ENCODE results near the gene PCSK5.

Gene PCSK5

GRCh38 chr9:76180541-76180940 lies 290.1 kb downstream of the PCSK5 start:
- no peak for DNase-seq (ENCODE audit: low spot score)
- TF ChIP-seq CTCF (IDR thresholded peaks at IDR 0.05; ENCODE audit: extremely low read depth, missing control alignments) = no peak

DNA sequence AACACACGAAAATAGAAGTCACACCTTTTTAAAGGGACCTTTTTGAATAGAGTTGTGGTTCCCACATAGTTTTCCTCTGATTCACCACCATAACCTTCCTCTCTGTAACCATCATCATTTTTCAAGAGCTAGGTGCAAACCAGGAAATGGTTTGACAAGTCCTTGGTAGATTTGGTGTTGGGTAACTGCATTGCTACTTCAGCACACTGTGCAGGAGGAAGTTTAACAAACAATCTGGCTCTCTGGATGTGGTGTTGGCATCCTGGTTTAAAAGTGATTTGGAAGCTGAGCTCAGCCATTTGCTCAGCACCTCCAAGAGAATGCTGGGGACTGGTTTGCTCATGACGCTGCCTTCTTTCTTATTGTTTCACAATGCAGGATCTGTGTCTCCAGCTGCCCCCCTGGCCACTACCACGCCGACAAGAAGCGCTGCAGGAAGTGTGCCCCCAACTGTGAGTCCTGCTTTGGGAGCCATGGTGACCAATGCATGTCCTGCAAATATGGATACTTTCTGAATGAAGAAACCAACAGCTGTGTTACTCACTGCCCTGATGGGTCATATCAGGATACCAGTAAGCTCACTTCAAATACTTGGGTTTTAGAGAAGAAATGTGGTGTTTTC lies 290.7 kb downstream of the PCSK5 start:
- no peak for TF ChIP-seq CTCF (IDR thresholded peaks at IDR 0.05; ENCODE audit: extremely low read depth, missing control alignments)
- DNase-seq (ENCODE audit: low spot score) = no peak

- TF ChIP-seq CTCF (IDR thresholded peaks at IDR 0.05; ENCODE audit: extremely low read depth, missing control alignments) = no peak
- no peak for DNase-seq (ENCODE audit: low spot score)
These were observed 291.3 kb downstream of the PCSK5 start for GRCh38 chr9:76181781-76182180.

DNA sequence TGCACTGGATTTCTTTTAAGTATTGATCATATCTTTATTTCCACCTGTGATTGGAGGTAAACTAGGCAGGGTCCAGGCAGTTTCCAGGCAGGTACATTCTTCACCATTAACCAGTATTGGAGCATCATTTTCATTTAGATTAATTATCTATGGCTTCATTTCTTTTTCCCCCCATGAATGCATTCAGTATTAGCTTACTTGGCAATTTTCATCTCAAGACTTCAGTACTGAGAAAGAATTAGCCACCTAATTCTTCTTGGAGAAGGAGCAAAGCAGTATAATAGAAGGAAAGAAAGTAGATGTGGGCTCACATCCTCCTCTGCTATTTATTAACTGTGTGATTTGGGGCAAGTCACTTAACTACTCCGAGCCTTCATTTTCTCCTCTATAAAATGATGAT lies 295.0 kb downstream of the PCSK5 start:
- TF ChIP-seq CTCF (IDR thresholded peaks at IDR 0.05; ENCODE audit: extremely low read depth, missing control alignments) = no peak
- DNase-seq (ENCODE audit: low spot score) = no peak

GRCh38 chr9:76188286-76188685 lies 297.8 kb downstream of the PCSK5 start:
- DNase-seq (ENCODE audit: low spot score) = no peak
- no peak for TF ChIP-seq CTCF (IDR thresholded peaks at IDR 0.05; ENCODE audit: extremely low read depth, missing control alignments)

DNA sequence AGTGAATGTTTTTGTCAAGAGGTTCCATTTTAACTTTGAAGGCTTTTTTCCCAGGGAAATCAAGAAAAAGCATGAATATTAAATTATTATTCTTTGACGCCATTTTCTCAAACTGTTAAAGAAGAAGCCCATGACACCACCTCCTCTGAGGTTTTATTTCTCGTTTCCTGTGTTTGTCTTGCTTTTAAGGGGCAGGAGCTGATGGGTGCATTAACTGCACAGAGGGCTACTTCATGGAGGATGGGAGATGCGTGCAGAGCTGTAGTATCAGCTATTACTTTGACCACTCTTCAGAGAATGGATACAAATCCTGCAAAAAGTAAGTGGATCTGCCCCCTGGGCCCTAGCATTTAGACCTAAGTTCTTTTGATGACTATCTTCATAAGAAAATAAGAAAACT lies 298.4 kb downstream of the PCSK5 start:
- no peak for TF ChIP-seq CTCF (IDR thresholded peaks at IDR 0.05; ENCODE audit: extremely low read depth, missing control alignments)
- DNase-seq (ENCODE audit: low spot score) = no peak

DNA sequence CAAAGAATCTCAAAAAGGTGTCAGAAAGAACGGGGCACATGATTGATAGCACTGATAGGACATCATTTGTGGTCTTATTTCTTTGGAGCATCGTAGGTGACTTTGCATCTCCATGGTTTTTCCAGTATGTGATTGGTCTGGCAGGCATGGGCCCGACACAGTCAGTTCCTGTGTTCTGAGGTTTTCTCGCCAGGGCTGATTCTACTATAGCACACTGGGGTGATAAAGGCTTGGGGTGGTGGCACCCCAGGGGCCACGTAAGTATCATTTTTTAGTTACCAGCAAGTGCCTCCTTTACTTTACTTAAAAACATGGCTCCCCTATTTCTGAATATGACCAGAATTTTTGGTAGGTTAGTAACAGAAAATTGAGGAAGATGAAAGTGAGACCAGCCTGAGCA lies 301.0 kb downstream of the PCSK5 start:
- no peak for TF ChIP-seq CTCF (IDR thresholded peaks at IDR 0.05; ENCODE audit: extremely low read depth, missing control alignments)
- DNase-seq (ENCODE audit: low spot score) = no peak

All from GM20000 (cell line).